Hippocampal formation (tissue), 2 donors: ENCODE results near the gene SAP30L.
A peak's percentile ranks its signal among the peaks of the same experiment; 100 is the strongest.

Source experiments
- DNase-seq, 2 donors: peaks; one replicate each; lab custom pipeline; 2025; lab: John Stamatoyannopoulos, UW

The SAP30L gene

GRCh38 chr5:154445422-154446194 lies at the start of gene SAP30L:
Gene SAP30L (plus strand): TSS chr5:154445997. CDS start chr5:154446605, 608 bp downstream.
- DNase-seq, result peak; percentile 91 to 93

- no peak for DNase-seq
Measured at GRCh38 chr5:154396128-154396527, 49.7 kb upstream of the SAP30L start.

- no peak for DNase-seq
Measured at GRCh38 chr5:154397652-154398406, 48.0 kb upstream of the SAP30L start.

- no peak for DNase-seq
Measured at GRCh38 chr5:154400678-154401077, 45.1 kb upstream of the SAP30L start.

GRCh38 chr5:154401355-154401754 lies 44.4 kb upstream of the SAP30L start:
- no peak for DNase-seq

GRCh38 chr5:154401931-154402330 lies 43.9 kb upstream of the SAP30L start:
- DNase-seq, result no peak

GRCh38 chr5:154402611-154403010 lies 43.2 kb upstream of the SAP30L start:
- DNase-seq, result no peak

- DNase-seq, result no peak
Measured at GRCh38 chr5:154403234-154403633, 42.6 kb upstream of the SAP30L start.

GRCh38 chr5:154403776-154404387 lies 41.9 kb upstream of the SAP30L start:
- no peak for DNase-seq

GRCh38 chr5:154405078-154405792 lies 40.6 kb upstream of the SAP30L start:
- DNase-seq, result peak; percentile 47 to 62

- no peak for DNase-seq
Measured at GRCh38 chr5:154406231-154406630, 39.6 kb upstream of the SAP30L start.

GRCh38 chr5:154406826-154407225 lies 39.0 kb upstream of the SAP30L start:
- no peak for DNase-seq

- no peak for DNase-seq
Measured at GRCh38 chr5:154408811-154409210, 37.0 kb upstream of the SAP30L start.

- no peak for DNase-seq
Measured at GRCh38 chr5:154409230-154409840, 36.5 kb upstream of the SAP30L start.

- DNase-seq, result no peak
Measured at GRCh38 chr5:154410008-154410407, 35.8 kb upstream of the SAP30L start.

GRCh38 chr5:154410786-154411185 lies 35.0 kb upstream of the SAP30L start:
- DNase-seq, result no peak

GRCh38 chr5:154411338-154411737 lies 34.5 kb upstream of the SAP30L start:
- no peak for DNase-seq

GRCh38 chr5:154412316-154412715 lies 33.5 kb upstream of the SAP30L start:
- DNase-seq, result no peak

- DNase-seq, result no peak
Measured at GRCh38 chr5:154412925-154413324, 32.9 kb upstream of the SAP30L start.

- DNase-seq, result no peak
Measured at GRCh38 chr5:154415114-154415513, 30.7 kb upstream of the SAP30L start.

GRCh38 chr5:154418344-154418820 lies 27.4 kb upstream of the SAP30L start:
- DNase-seq, result no peak

- no peak for DNase-seq
Measured at GRCh38 chr5:154419236-154419635, 26.6 kb upstream of the SAP30L start.
